HTR-8/SVneo (cell line): ENCODE results near the gene TBC1D1.

Experiments
- DNase-seq: peaks from one replicate; pipeline ENCODE4 v3.0.0; 2011; ENCODE audit warnings: low spot score, mixed read lengths; ENCODE audit not compliant: insufficient read length
- FAIRE-seq: peaks from 2 replicates; lab custom pipeline; 2011; peaks lifted over from hg19 to GRCh38; lab: Jason Lieb, UNC

The TBC1D1 gene

GRCh38 chr4:38133711-38134480 lies 243.0 kb downstream of the TBC1D1 start:
- no peak for FAIRE-seq
- no peak for DNase-seq

GRCh38 chr4:38135201-38135600 lies 244.3 kb downstream of the TBC1D1 start:
- no peak for FAIRE-seq
- no peak for DNase-seq

- no peak for FAIRE-seq
- no peak for DNase-seq
Measured at GRCh38 chr4:38136604-38137003, 245.7 kb downstream of the TBC1D1 start.

- DNase-seq (no peak), FAIRE-seq (no peak)
Measured at GRCh38 chr4:38137080-38137479, 246.2 kb downstream of the TBC1D1 start.

- DNase-seq (no peak), FAIRE-seq (no peak)
Measured at GRCh38 chr4:38138363-38138762, 247.5 kb downstream of the TBC1D1 start.

GRCh38 chr4:38139187-38139586 lies 248.3 kb downstream of the TBC1D1 start:
- DNase-seq: no peak
- FAIRE-seq: no peak

GRCh38 chr4:38140643-38141203 lies 249.8 kb downstream of the TBC1D1 start:
- no peak for DNase-seq
- FAIRE-seq: no peak

- no peak for FAIRE-seq
Measured at GRCh38 chr4:38141808-38142500, 251.1 kb downstream of the TBC1D1 start.

GRCh38 chr4:38144031-38144430 lies 253.1 kb downstream of the TBC1D1 start:
- FAIRE-seq (no peak), DNase-seq (no peak)

More at GRCh38 chr4:38141808-38142500, 251.1 kb downstream of the TBC1D1 start:
- no peak for DNase-seq

- no peak for FAIRE-seq
- no peak for DNase-seq
Measured at GRCh38 chr4:38145033-38145678, 254.3 kb downstream of the TBC1D1 start.

GRCh38 chr4:38145741-38146140 lies 254.9 kb downstream of the TBC1D1 start:
- no peak for DNase-seq
- FAIRE-seq: no peak

- no peak for DNase-seq
- no peak for FAIRE-seq
Measured at GRCh38 chr4:38146383-38146782, 255.5 kb downstream of the TBC1D1 start.

GRCh38 chr4:38149472-38149996 lies 258.6 kb downstream of the TBC1D1 start:
- DNase-seq (no peak), FAIRE-seq (no peak)

GRCh38 chr4:38149997-38150671 lies 259.2 kb downstream of the TBC1D1 start:
- DNase-seq (no peak), FAIRE-seq (no peak)

- FAIRE-seq: no peak
- DNase-seq: no peak
Measured at GRCh38 chr4:38150766-38151165, 259.9 kb downstream of the TBC1D1 start.

GRCh38 chr4:38151873-38152272 lies 261.0 kb downstream of the TBC1D1 start:
- no peak for FAIRE-seq
- DNase-seq: no peak

- DNase-seq (no peak), FAIRE-seq (no peak)
Measured at GRCh38 chr4:38152305-38152704, 261.4 kb downstream of the TBC1D1 start.

GRCh38 chr4:38152721-38153386 lies 262.0 kb downstream of the TBC1D1 start:
- DNase-seq (no peak), FAIRE-seq (no peak)

- FAIRE-seq: no peak
- DNase-seq: no peak
Measured at GRCh38 chr4:38153387-38153760, 262.5 kb downstream of the TBC1D1 start.

GRCh38 chr4:38154252-38154651 lies 263.4 kb downstream of the TBC1D1 start:
- DNase-seq (no peak), FAIRE-seq (no peak)
